ENCODE data around the gene GABPA. TPM values are rescaled to one million over a fixed set of nuclear protein-coding genes. Genes with fewer than 3 reads are reported as not detected.

GABPA gene
- polyA plus RNA-seq, 3 donors = 7.1 to 20.1 (median 12.9) TPM

- Mint-ChIP-seq H3K4me3 (no peak overlapping the region), H3K27me3 (ENCODE audit: low read depth in 3 of 3) (peaks cover 0 to 3% (median 0%) of the 10 kb centered on the region in 3 donors), H3K4me1 (no peaks in the 10 kb centered on the region), H3K36me3 (no peaks in the 10 kb centered on the region), H3K9me3 (peaks cover 0 to 2% (median 0%) of the 10 kb centered on the region in 7 donors), H3K27ac (no peak overlapping the region)
- TF ChIP-seq CTCF (IDR thresholded peaks at IDR 0.05) = no peak
- WGBS (ENCODE audit: insufficient coverage) = no CpG with 5 or more reads among the region's 1 CpG
- Histone ChIP-seq H3K9me3 (replicated peaks in 1 of 2; ENCODE audit: control insufficient read depth in 1 of 2, insufficient read depth in 1 of 2, low read length in 2 of 2) (no peaks in the 10 kb centered on the region), H3K4me3 (replicated peaks in 1 of 3; ENCODE audit: low read depth in 2 of 3, low read length in 3 of 3) (no peak overlapping the region), H3K9ac (ENCODE audit: insufficient read depth, low read length, poor library complexity, severe bottlenecking) (no peak overlapping the region), H3K4me2 (replicated peaks; ENCODE audit: extremely low read depth, low read length, poor library complexity, severe bottlenecking) (no peak overlapping the region), H3K27ac (ENCODE audit: low read depth in 1 of 2, low read length in 2 of 2) (no peak overlapping the region), H4K20me1 (ENCODE audit: insufficient read depth, low read length) (no peaks in the 10 kb centered on the region), H3K36me3 (replicated peaks in 1 of 2; ENCODE audit: control insufficient read depth in 1 of 2, insufficient read depth in 2 of 2, low read length in 2 of 2) (no peaks in the 10 kb centered on the region), H3K27me3 (ENCODE audit: control insufficient read depth in 2 of 2, insufficient read depth in 2 of 2, low read length in 2 of 2) (no peaks in the 10 kb centered on the region), H3K4me1 (ENCODE audit: control insufficient read depth in 1 of 2, insufficient read depth in 2 of 2, low read length in 2 of 2) (no peaks in the 10 kb centered on the region), H3K79me2 (ENCODE audit: insufficient read depth, low read length) (no peaks in the 10 kb centered on the region), H2AFZ (ENCODE audit: insufficient read depth, low read depth, low read length, poor library complexity, severe bottlenecking) (no peak overlapping the region)
- DNase-seq = no peak
- intact Hi-C loops (cut with micrococcal nuclease) = no loop called here
These were observed 76.4 kb downstream of the GABPA start for GRCh38 chr21:25811186-25811585.

- Histone ChIP-seq H3K79me2 (ENCODE audit: insufficient read depth, low read length) (no peaks in the 10 kb centered on the region), H4K20me1 (ENCODE audit: insufficient read depth, low read length) (no peaks in the 10 kb centered on the region), H3K4me3 (replicated peaks in 1 of 3; ENCODE audit: low read depth in 2 of 3, low read length in 3 of 3) (no peak overlapping the region), H3K4me2 (replicated peaks; ENCODE audit: extremely low read depth, low read length, poor library complexity, severe bottlenecking) (no peak overlapping the region), H2AFZ (ENCODE audit: insufficient read depth, low read depth, low read length, poor library complexity, severe bottlenecking) (no peak overlapping the region), H3K27ac (ENCODE audit: low read depth in 1 of 2, low read length in 2 of 2) (no peak overlapping the region), H3K9me3 (replicated peaks in 1 of 2; ENCODE audit: control insufficient read depth in 1 of 2, insufficient read depth in 1 of 2, low read length in 2 of 2) (no peaks in the 10 kb centered on the region), H3K27me3 (ENCODE audit: control insufficient read depth in 2 of 2, insufficient read depth in 2 of 2, low read length in 2 of 2) (no peaks in the 10 kb centered on the region), H3K36me3 (replicated peaks in 1 of 2; ENCODE audit: control insufficient read depth in 1 of 2, insufficient read depth in 2 of 2, low read length in 2 of 2) (no peaks in the 10 kb centered on the region), H3K9ac (ENCODE audit: insufficient read depth, low read length, poor library complexity, severe bottlenecking) (no peak overlapping the region), H3K4me1 (ENCODE audit: control insufficient read depth in 1 of 2, insufficient read depth in 2 of 2, low read length in 2 of 2) (no peaks in the 10 kb centered on the region)
- Mint-ChIP-seq H3K27me3 (ENCODE audit: low read depth in 3 of 3) (peaks cover 0 to under 1% (median 0%) of the 10 kb centered on the region in 3 donors), H3K36me3 (no peaks in the 10 kb centered on the region), H3K4me1 (no peaks in the 10 kb centered on the region), H3K4me3 (no peak overlapping the region), H3K9me3 (peaks cover 0 to 3% (median 0%) of the 10 kb centered on the region in 7 donors), H3K27ac (no peak overlapping the region)
- no CpG with 5 or more reads among the region's 1 CpG for WGBS (ENCODE audit: insufficient coverage)
- intact Hi-C loops (cut with micrococcal nuclease) = no loop called here
- TF ChIP-seq CTCF (IDR thresholded peaks at IDR 0.05) = no peak
- no peak for DNase-seq
These were observed 79.1 kb downstream of the GABPA start for GRCh38 chr21:25813917-25814316.

Measured in CD14-positive monocyte (primary cell).